Measurements from ENCODE around the gene IMMP2L.

DNA sequence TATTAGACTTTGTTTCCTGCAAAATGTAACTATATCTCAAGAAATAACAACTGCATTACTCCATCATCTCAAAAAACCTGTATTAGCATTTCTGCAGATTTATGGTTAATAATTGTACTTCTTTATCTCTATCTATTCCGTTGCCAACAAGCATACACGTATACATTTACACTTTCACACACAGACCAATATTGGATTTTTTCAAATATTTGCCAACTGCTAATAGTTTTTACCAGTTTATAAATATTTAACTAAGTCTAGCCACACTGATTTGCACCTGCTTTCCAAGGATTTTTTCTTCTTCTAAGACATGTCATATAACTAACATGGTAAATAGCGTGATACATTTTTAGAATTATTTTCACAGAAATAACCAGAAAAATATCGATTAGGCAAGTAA, 459.2 kb downstream of the IMMP2L start:
- TF ChIP-seq, protein P1, sequence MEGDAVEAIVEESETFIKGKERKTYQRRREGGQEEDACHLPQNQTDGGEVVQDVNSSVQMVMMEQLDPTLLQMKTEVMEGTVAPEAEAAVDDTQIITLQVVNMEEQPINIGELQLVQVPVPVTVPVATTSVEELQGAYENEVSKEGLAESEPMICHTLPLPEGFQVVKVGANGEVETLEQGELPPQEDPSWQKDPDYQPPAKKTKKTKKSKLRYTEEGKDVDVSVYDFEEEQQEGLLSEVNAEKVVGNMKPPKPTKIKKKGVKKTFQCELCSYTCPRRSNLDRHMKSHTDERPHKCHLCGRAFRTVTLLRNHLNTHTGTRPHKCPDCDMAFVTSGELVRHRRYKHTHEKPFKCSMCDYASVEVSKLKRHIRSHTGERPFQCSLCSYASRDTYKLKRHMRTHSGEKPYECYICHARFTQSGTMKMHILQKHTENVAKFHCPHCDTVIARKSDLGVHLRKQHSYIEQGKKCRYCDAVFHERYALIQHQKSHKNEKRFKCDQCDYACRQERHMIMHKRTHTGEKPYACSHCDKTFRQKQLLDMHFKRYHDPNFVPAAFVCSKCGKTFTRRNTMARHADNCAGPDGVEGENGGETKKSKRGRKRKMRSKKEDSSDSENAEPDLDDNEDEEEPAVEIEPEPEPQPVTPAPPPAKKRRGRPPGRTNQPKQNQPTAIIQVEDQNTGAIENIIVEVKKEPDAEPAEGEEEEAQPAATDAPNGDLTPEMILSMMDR (optimal IDR thresholded peaks at IDR 0.05 in 1 of 3, IDR thresholded peaks at IDR 0.05 in 1 of 3, conservative IDR thresholded peaks at IDR 0.05 in 1 of 3; ENCODE audit: extremely low read depth in 1 of 3, insufficient read depth in 2 of 3, low read length in 3 of 3), result no peak
- TF ChIP-seq EZH2 (IDR thresholded peaks at IDR 0.05; ENCODE audit: low read length), result no peak

Measured in keratinocyte (primary cell).